ENCODE data around the gene NBL1.

DNA sequence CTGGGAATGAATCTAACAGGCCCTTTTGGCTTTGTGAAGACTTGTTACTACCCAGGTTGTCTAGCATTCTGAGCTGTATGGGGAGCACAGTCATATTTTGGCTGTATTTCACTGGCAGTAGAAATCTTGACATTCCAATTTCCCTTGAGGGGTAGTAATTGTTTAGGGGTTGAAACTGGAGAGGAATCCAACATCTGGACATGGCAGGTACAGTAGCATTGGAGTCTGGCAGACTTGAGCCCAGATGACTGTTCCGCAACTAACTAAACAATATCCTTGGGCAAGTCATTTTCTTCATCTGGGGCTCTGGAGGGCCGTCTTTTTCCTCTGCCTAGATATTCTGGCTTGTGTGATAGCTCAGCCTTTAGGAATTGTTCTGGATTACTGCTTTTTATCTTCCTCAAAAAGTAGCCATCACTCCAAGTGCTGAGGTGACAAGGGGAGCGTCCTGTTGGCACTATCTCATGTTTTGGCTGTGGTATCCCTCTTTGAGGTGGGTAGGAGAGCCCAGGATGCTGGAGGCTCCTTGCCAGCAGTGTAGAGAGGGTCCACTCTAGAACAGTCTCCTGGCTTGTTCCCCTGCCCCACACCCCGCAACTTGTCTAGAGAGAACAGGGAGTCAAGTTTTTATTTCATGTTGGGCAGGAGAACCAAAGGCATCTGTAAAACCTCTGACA lies 22.7 kb upstream of the NBL1 start:
- TF ChIP-seq, protein P1, sequence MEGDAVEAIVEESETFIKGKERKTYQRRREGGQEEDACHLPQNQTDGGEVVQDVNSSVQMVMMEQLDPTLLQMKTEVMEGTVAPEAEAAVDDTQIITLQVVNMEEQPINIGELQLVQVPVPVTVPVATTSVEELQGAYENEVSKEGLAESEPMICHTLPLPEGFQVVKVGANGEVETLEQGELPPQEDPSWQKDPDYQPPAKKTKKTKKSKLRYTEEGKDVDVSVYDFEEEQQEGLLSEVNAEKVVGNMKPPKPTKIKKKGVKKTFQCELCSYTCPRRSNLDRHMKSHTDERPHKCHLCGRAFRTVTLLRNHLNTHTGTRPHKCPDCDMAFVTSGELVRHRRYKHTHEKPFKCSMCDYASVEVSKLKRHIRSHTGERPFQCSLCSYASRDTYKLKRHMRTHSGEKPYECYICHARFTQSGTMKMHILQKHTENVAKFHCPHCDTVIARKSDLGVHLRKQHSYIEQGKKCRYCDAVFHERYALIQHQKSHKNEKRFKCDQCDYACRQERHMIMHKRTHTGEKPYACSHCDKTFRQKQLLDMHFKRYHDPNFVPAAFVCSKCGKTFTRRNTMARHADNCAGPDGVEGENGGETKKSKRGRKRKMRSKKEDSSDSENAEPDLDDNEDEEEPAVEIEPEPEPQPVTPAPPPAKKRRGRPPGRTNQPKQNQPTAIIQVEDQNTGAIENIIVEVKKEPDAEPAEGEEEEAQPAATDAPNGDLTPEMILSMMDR (IDR thresholded peaks at IDR 0.05): no peak
- no peak for TF ChIP-seq POLR2AphosphoS5 (IDR thresholded peaks at IDR 0.05)
